Suppressor macrophage treated with lipopolysaccharide for 4 hours (primary cell): ENCODE measurements around the gene LGALS3BP.
"Not testable (repeated sequence)": the region's sequence is repeated elsewhere in the genome, so short reads cannot be mapped to it uniquely, and the experiment has no call there.

Experiments used
- DNase-seq: peaks from one replicate; pipeline ENCODE4 v3.0.0-alpha.2; 2020

LGALS3BP gene

DNA sequence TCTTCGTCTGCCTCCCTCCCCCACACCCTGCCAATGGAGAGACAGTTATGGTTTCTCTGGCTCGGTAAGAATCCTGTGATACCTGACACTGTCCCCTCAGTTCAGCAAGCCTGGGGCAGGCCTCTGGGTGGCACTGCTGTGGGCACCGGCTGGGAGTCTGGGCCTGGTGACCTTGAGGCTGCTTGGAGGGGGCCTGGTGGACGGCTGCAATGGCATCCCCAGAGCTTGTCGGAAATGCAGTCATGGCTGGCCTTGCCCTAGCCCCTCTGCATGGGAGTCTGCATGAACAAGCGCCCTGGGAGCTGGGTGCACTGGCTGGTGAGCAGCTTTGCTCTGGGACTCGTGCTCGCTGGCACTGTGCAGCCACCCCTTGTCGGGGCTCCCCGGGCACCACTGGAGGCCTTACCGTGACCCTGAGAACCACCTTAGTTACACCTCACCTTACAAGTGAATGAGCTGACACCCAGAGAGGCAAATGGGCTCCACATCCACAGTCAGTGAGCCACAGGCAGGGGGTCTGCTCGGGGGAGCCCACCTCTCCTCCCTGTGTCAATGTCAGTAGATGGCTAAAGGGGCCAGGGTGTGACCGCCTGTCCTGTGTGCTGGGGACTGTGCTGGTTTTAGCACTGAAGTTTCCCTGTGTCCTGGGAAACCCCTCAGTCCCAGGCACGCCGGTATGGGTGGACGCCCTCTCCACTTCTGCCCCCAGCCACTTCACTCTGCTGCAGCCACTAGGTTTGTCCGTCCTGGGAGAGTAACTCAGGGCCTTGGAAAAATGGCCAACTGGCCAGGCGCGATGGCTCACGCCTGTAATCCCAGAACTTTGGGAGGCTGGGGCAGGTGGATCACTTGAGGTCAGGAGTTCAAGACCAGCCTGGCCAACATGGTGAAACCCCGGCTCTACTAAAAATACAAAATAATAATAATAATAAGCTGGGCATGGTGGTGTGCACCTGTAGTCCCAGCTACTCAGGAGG, 1.4 kb downstream of the LGALS3BP start:
- DNase-seq = no peak

DNA sequence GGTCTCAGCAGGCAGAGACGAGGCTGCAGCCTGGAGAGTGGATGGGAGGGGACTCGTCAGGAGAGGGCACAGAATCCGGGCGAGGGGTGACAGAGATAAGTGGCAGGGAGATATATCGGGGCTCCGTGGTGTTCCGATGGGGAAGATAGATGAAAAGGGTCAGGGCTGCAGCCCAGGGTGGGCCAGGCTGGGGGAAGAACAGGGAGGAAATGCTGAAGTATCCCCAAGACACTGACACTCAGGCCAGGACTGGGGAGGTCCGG, 2.1 kb downstream of the LGALS3BP start:
- no peak for DNase-seq

DNA sequence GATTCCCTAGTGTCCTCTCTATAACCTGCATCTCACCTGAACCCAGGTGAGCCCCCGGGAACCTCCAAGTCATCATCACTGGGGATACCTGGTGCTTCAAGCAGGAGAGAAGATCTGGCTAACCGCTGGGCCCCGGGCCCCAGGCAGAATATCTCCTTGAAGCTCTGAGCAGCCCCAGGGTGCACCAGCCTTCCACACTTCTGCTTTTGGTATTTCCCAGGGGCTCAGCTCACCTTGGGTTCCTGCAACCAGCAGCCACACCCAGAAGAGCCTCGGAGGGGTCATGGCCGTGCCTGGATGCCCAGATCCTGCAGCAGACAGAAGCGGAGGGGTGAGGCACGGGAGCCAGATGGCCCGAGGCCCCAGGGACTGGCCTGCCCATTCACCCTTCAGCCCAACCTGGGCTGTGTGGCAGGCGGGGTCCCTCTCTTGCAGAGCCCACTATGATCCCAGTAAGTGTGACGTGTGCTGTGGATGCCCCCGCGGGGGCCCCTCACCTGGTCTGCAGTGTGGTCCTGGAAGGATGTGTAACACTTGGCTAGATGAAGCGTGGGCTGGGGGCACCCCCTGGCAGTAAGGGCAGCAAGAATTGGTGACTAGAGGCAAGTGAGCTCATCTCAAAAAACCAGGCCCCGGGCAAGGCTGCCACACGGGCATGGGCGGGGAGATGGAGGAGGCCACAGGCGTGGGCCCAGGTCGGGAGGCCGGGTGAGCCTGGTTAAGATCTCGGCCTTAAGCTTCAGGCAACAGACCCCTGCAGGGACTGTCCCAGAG, 2.6 kb downstream of the LGALS3BP start:
- no peak for DNase-seq

DNA sequence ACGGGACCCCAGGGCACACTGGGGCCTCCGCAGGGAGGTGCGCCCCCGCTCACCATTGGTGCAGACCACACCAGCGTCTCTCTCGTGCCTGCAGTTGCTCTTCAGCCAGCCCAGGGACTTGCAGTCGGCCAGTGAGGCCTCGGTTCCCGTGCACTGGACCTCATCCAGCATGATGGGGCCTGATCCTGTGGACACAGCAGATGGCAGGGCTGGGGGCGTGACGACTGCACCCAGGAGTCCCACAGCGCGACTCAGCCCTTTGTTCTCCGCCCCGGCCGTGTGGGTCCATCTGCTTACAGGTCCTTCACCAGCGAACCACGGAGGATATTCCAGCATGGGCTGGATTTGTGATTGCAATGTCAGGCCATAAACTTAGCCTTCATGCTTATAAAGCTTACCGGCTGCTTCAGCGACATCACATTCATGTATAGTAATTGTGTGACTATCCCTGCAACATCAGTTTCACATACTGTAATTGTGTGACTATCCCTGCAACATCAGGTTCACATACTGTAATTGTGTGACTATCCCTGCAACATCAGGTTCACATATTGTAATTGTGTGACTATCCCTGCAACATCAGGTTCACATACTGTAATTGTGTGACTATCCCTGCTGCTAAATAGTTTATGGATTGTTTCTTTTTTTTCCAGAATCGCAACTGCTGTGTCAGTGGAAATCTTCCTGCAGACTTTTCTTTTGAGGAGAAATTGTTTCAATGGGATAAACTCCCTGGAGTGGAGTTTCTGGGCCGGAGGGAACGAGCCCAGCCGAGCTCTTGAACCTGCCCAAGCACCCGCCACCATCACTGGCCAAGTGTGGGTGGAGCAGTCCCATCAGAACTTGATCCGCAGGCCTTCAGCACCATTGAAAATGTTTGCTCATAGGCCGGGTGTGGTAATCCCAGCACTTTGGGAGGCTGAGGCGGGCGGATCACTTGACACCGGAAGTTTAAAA, 4.8 kb downstream of the LGALS3BP start:
- peak; percentile 26 for DNase-seq

DNA sequence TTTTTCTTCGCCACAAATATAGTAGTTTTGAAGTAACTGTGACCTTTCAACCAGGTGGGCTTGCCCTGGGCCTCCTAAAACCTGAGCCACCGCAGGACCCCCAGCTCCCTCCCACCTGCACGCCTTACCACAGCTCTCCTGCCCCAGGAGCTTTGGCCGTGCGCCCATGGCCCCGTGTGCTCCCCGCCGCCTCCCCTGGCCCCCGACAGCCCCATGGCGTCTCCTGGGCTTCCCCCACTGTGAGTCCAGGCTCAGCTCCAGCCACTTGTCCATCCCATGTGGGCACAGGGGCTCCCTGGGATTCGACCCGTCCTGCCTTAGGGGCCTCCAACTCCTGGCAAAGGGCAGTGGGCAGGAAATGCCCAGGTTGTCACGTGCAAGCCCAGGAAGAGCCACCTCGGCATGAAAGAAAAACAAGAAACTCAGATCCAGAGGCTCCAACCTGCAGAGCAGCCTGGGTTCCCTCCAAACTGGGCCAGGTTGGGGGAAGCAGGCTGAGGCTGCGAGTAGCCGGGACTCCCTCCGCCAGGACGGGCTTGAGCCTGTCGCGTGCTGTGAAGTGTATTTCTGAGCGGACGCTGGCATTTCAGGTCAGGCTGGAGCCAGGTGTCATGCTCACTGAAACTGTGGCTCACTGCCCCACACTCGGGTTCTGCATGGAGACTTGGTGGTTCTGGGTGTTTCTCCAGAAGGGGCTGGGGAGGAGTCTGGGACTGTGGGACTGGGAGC, 5.8 kb downstream of the LGALS3BP start:
- no peak for DNase-seq

DNA sequence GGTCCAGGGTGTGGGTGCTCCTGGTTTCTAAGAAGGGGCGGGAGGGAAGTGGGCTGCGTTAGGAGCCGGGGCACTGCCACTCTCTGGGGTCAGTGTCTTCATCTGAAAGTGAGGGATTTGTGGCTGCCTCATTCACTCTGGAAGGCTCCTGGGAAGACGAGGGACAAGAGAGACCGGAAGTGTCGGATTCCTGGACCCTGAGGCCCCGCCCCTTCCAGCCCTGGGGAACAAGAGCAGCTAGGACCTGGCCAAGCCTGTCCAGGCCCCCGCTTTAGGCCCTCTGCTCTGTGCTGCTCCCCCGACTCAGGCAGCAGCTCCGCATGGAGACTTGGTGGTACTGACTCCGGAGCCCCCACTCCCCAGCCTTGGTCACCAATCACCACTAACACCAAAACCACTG, 6.5 kb downstream of the LGALS3BP start:
- no peak for DNase-seq

DNA sequence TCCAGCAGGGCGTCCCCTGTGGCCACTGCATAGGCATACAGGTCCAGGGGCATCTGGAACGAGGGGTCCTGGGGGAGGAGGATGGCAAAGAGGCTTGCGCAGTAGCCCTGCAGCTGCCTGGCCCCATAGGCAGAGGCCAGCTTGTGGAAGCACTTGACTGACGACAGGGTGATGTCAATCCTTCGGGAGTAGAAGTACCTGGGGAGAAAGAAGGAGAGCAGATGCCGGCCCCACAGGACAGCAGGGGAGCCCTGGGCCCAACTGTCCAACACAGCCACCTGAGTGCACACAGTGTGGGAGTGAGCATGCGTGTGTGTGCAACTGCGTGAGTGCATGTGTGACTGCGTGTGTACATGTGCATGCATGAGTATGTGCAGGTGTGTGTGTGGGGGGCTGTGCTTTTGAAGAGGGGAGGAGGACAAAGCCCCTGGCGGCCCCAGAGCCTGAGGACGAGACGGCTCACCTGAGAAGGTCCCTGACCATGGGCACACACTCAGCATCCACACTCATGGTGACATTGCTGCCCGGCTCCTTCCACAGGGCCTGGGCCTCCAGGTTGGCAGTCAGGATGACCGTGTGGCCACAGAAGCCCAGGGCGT, 7.1 kb downstream of the LGALS3BP start:
- no peak for DNase-seq

DNA sequence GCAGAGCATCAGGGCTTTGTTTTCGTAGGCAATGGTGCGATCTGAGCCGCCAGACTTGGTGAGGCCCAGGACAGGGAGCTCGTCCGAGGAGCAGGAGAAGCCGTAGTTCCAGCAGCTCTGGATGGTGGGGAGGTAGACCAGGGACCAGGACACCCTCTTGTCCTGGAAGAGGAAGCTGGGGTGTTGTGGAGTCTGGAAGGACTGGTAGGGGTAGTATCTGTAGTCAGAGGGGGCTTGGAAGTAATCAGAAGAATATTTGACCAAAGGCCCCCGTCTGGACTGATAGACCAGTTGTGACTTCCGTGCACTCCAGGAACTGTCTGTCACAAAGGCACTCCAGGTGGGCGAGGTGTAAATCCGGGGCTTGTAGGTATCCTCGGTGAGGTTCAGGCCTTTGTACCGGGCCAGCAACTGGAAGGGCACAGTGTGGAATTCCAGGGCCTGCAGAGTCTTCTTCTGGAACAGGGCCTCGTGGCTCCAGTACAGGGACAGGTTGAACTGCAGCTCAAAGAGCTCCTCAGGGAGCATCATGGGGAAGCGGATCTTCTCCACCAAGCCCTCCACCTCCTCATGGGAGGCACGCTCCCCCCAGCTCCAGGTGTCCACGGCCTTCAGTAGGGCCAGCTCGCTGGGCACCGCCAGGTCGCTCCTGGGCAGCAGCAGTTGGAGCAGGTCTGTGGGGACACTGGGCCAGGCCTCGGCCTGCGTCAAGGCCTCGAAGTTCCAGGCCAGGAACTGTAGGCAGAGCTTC, 7.8 kb downstream of the LGALS3BP start:
- no peak for DNase-seq

DNA sequence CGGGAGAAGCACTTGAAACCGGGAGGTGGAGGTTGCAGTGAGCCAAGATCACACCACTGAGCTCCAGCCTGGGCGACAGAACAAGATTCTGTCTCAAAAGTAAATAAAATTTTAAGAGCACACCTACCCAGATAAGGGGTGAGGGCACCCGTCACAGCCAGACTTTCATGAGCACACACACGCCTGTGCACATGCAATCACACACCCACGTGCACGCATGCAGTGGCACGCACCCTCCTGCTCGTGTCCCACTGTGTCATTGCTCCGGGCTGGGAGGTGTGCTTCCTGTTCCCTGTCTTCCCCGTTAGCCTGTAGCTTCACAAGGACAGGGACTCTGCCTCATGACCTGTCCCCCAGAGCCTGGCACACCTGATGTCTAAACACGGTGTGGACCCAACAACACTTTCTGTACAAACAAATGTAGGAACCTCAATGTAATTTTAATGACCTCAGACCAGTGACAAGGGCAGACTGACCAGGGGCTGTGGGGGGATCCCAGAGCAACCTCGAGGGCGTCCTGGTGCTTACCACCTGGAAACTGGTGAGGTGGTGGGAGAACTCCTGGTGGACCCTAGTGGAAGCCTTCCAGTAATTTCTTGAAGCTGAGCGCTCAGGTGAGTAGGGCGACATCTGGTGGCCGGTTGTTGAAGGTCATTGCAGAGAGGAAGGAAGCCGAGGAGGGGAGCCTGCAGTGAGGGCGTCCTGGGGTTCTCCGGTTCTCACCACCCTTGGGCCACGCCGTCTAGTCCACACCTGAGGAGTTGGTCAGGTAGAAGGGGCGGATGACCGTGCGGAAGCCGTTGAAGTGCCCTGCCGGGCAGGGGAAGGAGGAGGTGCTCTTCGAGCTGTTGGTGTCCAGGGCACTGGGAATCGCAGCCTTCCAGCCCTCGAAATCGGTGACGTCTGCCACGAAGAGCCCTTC, 8.6 kb downstream of the LGALS3BP start:
- peak; percentile 85 for DNase-seq

DNA sequence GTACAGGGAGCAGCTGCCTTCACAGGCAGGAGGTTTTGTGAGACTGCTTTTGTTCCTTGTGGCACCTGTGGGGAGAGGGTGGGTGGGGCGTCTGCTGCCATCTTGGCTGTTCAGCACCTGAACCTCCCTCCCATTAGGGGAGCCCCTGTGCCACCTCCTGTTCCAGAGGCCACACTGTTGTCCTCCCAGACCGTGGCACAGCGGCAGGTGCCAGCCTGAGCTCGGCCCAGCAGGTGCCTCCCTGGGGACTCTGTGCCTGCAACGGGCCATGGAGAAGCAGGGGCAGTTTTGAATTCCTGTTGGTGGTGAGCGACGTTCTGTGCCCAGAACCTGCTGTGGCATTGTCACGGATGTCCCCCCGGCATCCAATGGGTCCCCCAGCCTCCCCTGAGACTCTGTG, 9.9 kb downstream of the LGALS3BP start:
- no peak for DNase-seq

DNA sequence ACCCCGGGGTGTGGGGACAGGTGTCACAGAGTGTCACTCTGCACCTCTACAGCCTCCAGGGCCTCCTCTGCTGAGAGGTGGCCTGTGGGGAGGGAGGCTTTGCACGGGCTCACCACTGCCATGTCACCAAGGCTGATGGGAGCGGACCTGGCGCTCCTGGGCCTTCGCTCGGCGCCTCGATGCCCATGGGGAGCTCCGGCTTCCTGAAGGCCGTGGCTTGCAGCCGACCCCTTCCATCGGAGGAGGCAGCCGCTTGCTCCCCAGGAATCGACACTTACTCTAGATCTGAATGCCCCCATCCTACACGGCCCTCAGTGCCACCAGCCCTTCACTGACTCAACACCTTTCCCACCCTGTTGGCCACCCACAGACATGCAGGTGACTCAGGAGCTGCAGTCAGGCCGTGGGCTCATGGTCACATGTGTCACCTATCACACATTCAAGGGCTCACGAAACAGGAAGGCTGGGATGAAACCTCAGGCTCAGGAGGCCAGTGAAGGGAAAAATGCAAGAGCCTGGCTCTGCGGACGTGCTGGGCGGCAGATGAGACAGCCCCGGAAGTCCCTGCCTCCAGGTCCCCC, 11.9 kb downstream of the LGALS3BP start:
- DNase-seq = no peak

DNA sequence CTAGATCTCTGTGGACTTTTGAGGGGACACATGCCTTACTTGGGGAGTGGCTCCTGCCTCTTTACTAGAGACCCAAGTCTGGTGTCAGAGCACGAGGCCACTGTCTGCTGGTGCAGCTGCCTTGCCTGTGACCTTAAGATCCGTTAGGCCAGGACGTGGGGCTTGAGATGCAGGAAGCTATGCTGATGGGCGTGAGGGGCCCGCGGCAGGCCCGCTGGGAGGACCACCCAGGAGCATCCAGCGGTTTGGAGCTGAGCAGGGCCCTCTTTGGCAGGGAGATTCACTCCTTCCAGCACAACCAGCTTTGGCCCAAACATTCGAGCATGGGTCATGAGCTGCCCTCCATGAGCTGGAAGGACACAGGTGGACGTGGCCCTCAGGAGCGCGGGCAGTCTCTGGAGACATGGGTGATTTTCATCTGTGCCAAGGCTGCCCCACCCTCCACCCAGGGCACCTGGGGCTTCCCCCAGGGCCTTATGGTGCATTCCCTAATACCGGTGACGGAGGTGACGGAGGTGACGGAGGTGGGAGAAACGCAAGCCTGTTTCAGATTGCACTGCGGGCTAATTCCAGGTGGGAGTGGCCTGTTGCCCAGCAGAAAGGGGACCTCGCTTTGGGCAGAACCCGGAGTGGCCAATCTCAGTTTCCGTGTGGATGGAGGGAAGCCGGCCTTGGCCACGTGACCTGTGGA, 12.7 kb downstream of the LGALS3BP start:
- no peak for DNase-seq

DNA sequence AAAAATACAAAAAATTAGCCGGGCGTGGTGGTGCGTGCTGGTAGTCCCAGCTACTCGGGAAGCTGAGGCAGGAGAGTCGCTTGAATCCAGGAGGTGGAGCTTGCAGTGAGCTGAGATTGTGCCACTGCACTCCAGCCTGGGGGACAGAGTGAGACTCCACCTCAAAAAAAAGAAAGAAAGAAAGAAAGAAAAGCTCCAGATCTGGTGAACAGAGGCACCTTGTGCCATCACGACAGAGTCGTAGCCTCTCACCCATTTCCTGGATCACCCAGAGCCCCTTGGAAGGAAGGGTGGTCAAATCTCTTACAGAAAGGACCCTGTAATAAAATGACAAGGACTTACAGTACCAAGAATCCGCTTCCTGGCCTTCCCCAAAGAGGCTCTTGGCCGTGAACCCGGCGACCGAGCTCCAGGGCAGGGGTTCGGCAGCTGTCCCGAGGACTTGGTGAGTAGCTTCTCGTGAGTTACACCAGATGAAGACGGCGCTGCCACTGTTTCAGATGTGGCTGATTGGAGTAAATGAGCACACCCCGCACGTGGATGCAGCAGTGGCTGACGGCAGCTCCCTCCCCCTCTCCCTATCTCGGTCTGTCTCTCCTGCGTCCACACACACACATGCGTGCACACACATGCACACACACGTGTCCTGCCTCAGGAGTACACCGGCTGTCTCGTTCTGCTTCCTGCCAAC, 13.5 kb downstream of the LGALS3BP start:
- no peak for DNase-seq

DNA sequence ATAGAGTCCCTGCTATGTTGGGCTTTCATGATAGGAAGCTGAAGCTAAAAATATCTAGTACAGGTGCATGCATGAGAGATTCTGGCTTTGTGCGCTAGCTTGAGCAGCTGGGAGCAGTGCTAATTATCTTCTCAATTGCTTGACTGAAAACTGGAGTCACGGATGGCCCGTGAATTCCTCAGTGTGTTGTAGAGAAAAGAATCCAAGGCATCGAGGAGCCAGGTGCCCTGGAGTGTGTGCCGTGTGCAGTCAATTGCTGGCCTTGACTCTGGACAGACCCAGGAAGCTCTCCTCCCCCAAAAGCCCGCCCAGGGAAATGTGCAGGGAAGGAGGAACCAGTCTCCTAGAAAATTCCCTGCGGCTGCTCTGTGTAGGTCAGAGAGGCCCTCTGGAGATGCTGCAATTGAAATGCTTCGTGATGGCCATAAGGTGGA, 14.2 kb downstream of the LGALS3BP start:
- DNase-seq = no peak

DNA sequence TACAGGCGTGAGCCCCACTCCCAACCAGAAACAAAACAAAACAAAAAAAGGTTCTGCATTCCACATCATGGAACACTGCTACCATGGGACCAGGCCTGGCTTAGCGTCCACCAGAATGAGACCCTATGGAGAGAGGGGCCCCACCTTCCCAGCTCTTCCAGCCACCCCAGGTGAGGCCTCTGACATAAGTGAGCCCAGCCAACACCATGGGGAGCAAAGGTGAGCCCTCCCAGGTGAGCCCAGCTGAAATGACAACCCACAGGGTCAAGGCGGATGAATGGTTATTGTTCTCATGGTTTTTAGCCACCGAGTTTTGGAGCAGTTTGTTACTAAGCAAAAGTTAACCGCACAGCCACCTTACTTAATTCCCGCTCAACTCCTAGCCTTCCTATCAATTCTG, 16.3 kb downstream of the LGALS3BP start:
- DNase-seq = no peak

DNA sequence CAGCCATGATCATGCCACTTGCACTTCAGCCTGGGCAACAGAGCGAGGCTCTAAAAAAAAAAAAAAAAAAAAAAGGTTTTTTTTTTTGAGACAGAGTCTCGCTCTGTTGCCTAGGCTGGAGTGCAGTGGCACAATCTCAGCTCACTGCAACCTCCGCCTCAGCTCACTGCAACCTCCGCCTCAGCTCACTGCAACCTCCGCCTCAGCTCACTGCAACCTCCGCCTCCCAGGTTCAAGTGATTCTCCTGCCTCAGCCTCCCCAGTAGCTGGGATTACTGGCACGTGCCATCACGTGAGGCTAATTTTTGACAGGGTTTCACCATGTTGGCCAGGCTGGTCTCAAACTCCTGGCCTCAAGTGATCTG, 16.8 kb downstream of the LGALS3BP start:
- not testable (repeated sequence) for DNase-seq

DNA sequence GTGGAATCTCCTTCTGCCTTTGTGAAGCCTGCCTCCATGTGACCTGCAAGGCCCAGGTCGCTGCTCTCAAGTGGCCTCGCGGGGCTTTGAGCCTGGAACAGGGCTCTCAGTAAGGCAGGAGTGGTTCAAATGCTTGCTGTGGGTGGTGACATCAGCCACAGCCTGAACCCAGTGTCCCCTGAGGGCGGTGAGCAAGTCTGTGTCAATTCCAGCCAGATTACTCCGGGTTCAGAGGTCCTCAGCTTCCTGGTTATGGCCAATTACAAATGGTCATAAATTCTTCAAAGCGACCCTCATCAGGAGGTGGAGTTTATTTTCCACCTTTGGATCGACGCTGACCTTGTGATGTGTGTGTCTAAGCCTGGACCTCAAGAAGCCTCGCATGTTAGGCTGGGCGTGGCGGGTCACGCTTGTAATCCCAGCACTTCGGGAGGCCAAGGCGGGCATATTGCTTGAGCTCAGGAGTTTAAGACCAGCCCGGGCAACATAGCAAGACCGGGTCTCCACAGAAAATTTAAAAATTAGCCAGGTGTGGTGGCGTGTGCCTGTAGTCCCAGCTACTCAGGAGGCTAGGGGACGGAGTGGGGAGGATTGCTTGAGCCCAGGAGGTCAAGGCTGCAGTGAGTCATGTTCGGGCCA, 17.3 kb downstream of the LGALS3BP start:
- no peak for DNase-seq

DNA sequence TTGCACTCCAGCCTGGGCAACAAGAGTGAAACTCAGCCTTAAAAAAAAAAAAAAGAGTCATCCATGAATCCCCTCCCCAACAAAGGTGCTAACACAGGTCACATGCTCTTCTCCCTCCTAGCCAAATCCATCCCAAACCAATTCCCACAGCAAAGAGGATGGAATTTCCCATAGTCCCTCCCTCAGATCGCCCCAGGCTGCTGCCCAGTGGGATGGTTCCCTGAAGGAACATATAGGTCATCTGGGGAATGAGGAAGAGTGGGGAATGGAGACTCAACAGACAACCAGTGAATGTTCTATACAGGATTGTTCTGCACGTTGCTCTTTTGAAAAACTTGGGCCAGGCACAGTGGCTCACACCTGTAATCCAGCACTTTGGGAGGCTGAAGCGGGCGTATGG, 18.2 kb downstream of the LGALS3BP start:
- DNase-seq = no peak
